Subcutaneous abdominal adipose tissue (tissue), 5 donors: Measurements from ENCODE around the gene NAV2.

Experiments
- H3K27ac ChIP-seq: one replicate; pipeline ENCODE4 v1.7.0; 2013; ENCODE audit warnings: low read depth, mild to moderate bottlenecking, inconsistent platforms, low read length, moderate library complexity
- H3K27me3 ChIP-seq, 5 donors: one replicate each; pipeline ENCODE4 v1.7.0; 2013; ENCODE audit warnings: low read length in 5 of 5, inconsistent platforms in 1 of 5; ENCODE audit not compliant: control insufficient read depth in 5 of 5, insufficient read depth in 4 of 5
- H3K36me3 ChIP-seq, 5 donors: one replicate each; pipeline ENCODE4 v1.7.0; 2013; ENCODE audit warnings: low read length in 5 of 5; ENCODE audit not compliant: control insufficient read depth in 5 of 5, insufficient read depth in 5 of 5
- H3K4me1 ChIP-seq, 5 donors: one replicate each; pipeline ENCODE4 v1.7.0; 2013; ENCODE audit warnings: low read length in 5 of 5, mild to moderate bottlenecking in 3 of 5, moderate library complexity in 1 of 5; ENCODE audit not compliant: control insufficient read depth in 5 of 5, insufficient read depth in 5 of 5
- H3K4me3 ChIP-seq, 5 donors: one replicate each; pipeline ENCODE4 v1.7.0; 2013; ENCODE audit warnings: low read length in 5 of 5, low read depth in 1 of 5
- H3K9ac ChIP-seq, 5 donors: one replicate each; pipeline ENCODE4 v1.7.0; 2013; ENCODE audit warnings: low read length in 5 of 5, mild to moderate bottlenecking in 4 of 5, moderate library complexity in 3 of 5
- H3K9me3 ChIP-seq, 5 donors: one replicate each; pipeline ENCODE4 v1.7.0; 2013; ENCODE audit warnings: low read length in 5 of 5; ENCODE audit not compliant: control insufficient read depth in 5 of 5
- donor health status: healthy.
- donor health status: healthy.
- donor health status: healthy.
- donor health status: healthy.
- donor health status: healthy.

The NAV2 gene

GRCh38 chr11:19701421-19701820 lies 11.2 kb upstream of the NAV2 start:
- Histone ChIP-seq H3K4me1 (peaks cover 5 to 34% (median 22%) of the 10 kb centered on the region in 5 donors), H3K9ac (no peak overlapping the region), H3K27me3 (no peaks in the 10 kb centered on the region), H3K9me3 (no peaks in the 10 kb centered on the region), H3K4me3 (no peak overlapping the region), H3K36me3 (no peaks in the 10 kb centered on the region), H3K27ac (peak overlapping the region; percentile 7)

DNA sequence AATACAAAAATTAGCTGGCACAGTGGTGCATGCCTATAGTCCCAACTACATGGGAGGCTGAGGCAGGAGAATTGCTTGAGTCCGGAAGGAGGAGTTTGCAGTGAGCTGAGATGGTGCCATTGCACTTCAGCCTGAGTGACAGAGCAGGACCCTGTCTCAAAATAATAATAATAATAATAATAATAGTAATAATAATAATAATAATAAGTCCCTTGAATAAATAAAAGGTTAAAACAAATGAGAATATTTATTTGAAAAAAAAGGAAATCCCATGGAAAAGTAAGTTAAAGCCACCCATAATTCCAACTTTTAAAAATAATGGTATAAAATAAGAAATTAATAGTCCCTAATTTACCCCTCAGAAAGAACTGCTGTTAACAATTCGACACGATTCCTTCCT lies 10.0 kb upstream of the NAV2 start:
- Histone ChIP-seq H3K27me3 (no peaks in the 10 kb centered on the region), H3K27ac (no peak overlapping the region), H3K36me3 (no peaks in the 10 kb centered on the region), H3K9me3 (no peaks in the 10 kb centered on the region), H3K4me1 (peaks cover 5 to 32% (median 20%) of the 10 kb centered on the region in 5 donors), H3K4me3 (no peak overlapping the region), H3K9ac (no peak overlapping the region)

- Histone ChIP-seq H3K36me3 (no peaks in the 10 kb centered on the region), H3K27me3 (no peaks in the 10 kb centered on the region), H3K9me3 (no peaks in the 10 kb centered on the region), H3K4me3 (no peak overlapping the region), H3K4me1 (peaks cover 3 to 26% (median 14%) of the 10 kb centered on the region in 5 donors), H3K9ac (no peak overlapping the region), H3K27ac (no peak overlapping the region)
Measured at GRCh38 chr11:19703211-19703610, 9.4 kb upstream of the NAV2 start.

DNA sequence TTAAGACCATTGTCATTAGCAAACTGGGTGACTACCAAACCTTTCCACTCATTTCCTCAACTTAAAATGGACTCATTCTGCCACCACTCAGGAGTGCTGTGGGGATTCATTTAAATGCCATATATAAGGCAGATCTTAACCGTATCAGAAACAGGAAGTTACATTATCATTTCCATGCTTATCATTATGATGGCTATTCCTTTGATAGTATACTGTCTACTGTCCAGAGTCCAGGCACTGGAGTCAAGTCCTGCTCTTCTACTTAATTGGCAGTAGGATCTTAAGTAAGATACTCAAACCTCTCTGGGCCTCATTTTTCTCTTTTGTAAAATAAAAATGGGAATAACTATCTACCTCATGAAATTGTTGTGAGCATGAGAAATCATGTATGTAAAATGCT lies 8.4 kb upstream of the NAV2 start:
- Histone ChIP-seq H3K27ac (no peak overlapping the region), H3K9me3 (no peaks in the 10 kb centered on the region), H3K9ac (no peak overlapping the region), H3K27me3 (no peaks in the 10 kb centered on the region), H3K4me3 (no peak overlapping the region), H3K36me3 (no peaks in the 10 kb centered on the region), H3K4me1 (peaks cover 0 to 18% (median 7%) of the 10 kb centered on the region in 5 donors)

- H3K4me3 ChIP-seq, result no peak overlapping the region
- no peaks in the 10 kb centered on the region for H3K36me3 ChIP-seq
- peaks cover 0 to 11% (median 6%) of the 10 kb centered on the region in 5 donors for H3K4me1 ChIP-seq
- H3K9me3 ChIP-seq, result no peaks in the 10 kb centered on the region
- no peak overlapping the region for H3K27ac ChIP-seq
- H3K27me3 ChIP-seq, result no peaks in the 10 kb centered on the region
- H3K9ac ChIP-seq, result no peak overlapping the region
Measured at GRCh38 chr11:19705936-19706335, 6.7 kb upstream of the NAV2 start.

GRCh38 chr11:19711911-19712280 lies 741 bp upstream of the NAV2 start:
- peaks cover 0 to 21% (median 13%) of the 10 kb centered on the region in 5 donors for H3K27me3 ChIP-seq
- no peaks in the 10 kb centered on the region for H3K36me3 ChIP-seq
- H3K9me3 ChIP-seq, result no peaks in the 10 kb centered on the region
- peak overlapping the region; percentile 84 for H3K27ac ChIP-seq
- peak overlapping the region; percentile 61 to 79 (median 71) for H3K4me3 ChIP-seq
- peak overlapping the region; percentile 46 to 82 (median 75) for H3K9ac ChIP-seq
- peaks cover 4 to 39% (median 31%) of the 10 kb centered on the region in 5 donors for H3K4me1 ChIP-seq

GRCh38 chr11:19713196-19714021 lies 772 bp downstream of the NAV2 start:
- Histone ChIP-seq H3K9me3 (no peaks in the 10 kb centered on the region), H3K27ac (peak overlapping the region; percentile 23), H3K4me1 (peaks cover 4 to 39% (median 31%) of the 10 kb centered on the region in 5 donors), H3K9ac (peak overlapping the region in 4 of 5 donors; percentile 36 to 75 (median 51)), H3K27me3 (peaks cover 0 to 21% (median 13%) of the 10 kb centered on the region in 5 donors), H3K36me3 (no peaks in the 10 kb centered on the region), H3K4me3 (peak overlapping the region; percentile 49 to 79 (median 68))

DNA sequence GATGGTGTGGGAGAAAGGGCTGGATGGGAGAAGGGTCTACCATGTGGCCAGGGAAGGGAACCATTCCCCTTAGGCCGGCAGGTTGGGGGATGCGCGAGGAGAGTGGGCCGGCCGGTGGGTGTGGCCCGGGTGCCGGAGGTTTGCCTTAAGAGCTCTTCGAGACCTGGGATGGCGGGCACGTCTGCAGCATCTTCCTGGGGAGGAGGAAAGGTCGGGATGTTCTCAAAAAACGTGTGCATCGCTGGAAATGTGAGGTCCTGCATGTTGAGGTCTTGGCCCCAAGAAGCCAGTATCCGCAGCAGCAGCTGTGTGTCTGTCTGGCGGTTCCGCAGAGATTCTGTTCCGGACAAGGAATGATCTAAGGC lies 1.4 kb downstream of the NAV2 start:
- Histone ChIP-seq H3K4me1 (peaks cover 4 to 39% (median 31%) of the 10 kb centered on the region in 5 donors), H3K36me3 (no peaks in the 10 kb centered on the region), H3K9me3 (no peaks in the 10 kb centered on the region), H3K9ac (peak overlapping the region in 1 of 5 donors; percentile 47), H3K27me3 (peaks cover 0 to 21% (median 13%) of the 10 kb centered on the region in 5 donors), H3K4me3 (peak overlapping the region; percentile 62 to 79 (median 68)), H3K27ac (no peak overlapping the region)

DNA sequence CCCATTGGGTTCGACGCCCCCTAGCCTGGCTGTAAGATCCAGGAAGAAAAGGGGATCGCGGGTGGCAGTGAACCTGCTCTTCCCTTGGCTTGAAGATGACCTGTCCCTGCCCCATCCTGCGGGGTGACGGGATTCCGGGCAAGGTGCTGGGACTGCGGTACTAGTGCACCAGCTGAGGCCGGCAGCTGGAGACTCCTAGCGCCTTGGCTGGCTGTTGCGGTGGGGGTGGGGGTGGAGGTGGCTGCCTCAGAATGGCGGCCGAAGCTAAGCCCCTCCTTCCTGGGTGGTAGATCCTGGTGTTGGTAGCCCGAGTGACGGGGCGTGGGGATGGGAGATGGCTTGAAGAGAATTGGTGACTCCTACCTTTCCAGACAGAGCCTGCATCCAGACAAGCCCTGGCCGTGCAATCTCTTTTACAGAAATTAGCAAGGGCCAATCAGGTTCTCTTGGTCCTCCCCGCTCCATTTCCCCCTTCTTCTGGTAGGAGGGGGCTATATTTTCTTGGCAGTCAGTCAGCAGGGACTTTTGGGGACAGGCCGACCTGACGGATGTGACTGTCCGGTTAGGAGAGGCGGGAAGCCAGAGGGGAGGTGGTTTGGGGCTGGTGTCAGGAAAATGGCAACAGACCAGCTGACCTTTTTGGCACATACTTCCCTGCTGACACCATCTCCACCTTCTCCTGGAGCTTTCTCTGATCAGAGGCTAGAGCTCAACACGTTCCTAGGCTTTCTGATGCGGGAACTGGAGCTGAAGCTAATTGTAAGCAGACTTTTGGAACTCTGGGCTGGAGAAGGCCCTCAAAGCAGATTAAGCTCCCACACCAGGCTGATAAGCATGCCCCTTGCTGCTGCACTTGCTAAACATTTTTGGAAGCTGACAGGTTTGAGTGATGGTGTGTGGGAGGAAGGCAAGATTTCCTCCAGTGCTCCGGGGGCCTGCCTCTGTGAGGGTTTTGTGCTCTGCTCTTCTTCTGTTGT lies 2.0 kb downstream of the NAV2 start:
- H3K9ac ChIP-seq, result peak overlapping the region in 1 of 5 donors; percentile 47
- H3K36me3 ChIP-seq, result no peaks in the 10 kb centered on the region
- peak overlapping the region; percentile 62 to 79 (median 68) for H3K4me3 ChIP-seq
- H3K27me3 ChIP-seq, result peaks cover 0 to 21% (median 13%) of the 10 kb centered on the region in 5 donors
- no peak overlapping the region for H3K27ac ChIP-seq
- H3K4me1 ChIP-seq, result peaks cover 4 to 39% (median 31%) of the 10 kb centered on the region in 5 donors
- H3K9me3 ChIP-seq, result no peaks in the 10 kb centered on the region
